OCI-LY3 (cell line): ENCODE measurements around the gene TMEM114.

Experiments used
- CTCF ChIP-seq: fragments of 200-600, 300-600 bp; sonication (generic); IDR thresholded peaks from 2 replicates; pipeline ENCODE4 v1.5.1; 2014; ENCODE audit warnings: antibody characterized with exemption, low read length, low read depth
- EZH2phosphoT487 ChIP-seq: fragments of 200-600 bp; shearing (Covaris generic); IDR thresholded peaks from 2 replicates; pipeline ENCODE4 v1.6.1; 2018; ENCODE audit warnings: antibody characterized with exemption, mixed run types, low read depth

- TF ChIP-seq CTCF (no peak), EZH2phosphoT487 (no peak)
These were observed 42.5 kb downstream of the TMEM114 start for GRCh38 chr16:8547762-8548161.
